Kidney epithelial cell (primary cell): ENCODE results near the gene CDH19. TPM values are rescaled to one million over a fixed set of nuclear protein-coding genes. Genes with fewer than 3 reads are reported as not detected.

Experiments
- DNase-seq: peaks from one replicate; pipeline ENCODE4 v3.0.0-alpha.2; 2010; ENCODE audit warnings: low read depth
- H3K27me3 ChIP-seq: 2 replicates; pipeline ENCODE4 v1.6.0; 2011; ENCODE audit warnings: low read length; ENCODE audit not compliant: control insufficient read depth, insufficient read depth
- H3K36me3 ChIP-seq: 2 replicates; pipeline ENCODE4 v1.5.1; 2011; ENCODE audit warnings: low read length; ENCODE audit not compliant: control insufficient read depth, insufficient read depth
- H3K4me3 ChIP-seq: 2 replicates; pipeline ENCODE4 v1.5.1; 2011; ENCODE audit warnings: low read depth, mild to moderate bottlenecking, control low read depth, low read length
- total RNA-seq: library from RNA; depleted of rRNA; stranded (reverse); fragments of >200 nt; gene quantifications from 2 replicates; pipeline ENCODE4 v1.2.3, GENCODE V29; 2015
- TF ChIP-seq, protein P1 (sequence below): IDR thresholded peaks from 2 replicates; pipeline ENCODE4 v1.5.1; 2011; ENCODE audit warnings: mild to moderate bottlenecking, moderate library complexity, low read length, control low read depth, inconsistent platforms; ENCODE audit not compliant: insufficient read depth, poor library complexity, severe bottlenecking

Gene CDH19
- total RNA-seq, 1 donor from 2014 or later = not detected

DNA sequence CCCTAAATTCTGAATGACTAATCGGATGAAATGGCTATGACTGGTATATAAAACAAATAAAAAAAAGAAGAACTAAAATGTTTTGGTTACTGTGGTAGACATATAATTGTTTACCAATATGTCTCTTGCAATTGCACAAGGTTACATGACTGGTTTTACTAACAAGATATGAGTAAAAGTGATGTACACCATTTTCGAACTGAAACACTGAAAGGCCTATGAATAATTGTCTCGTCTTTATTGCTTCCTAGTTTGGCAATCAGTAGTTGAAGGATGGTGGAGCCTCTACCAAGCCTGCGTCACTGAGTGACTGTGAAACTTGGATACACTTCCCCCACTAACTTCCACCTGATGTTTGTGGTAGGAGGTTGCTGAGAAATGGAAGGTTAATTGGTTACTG, 16.5 kb downstream of the CDH19 start:
- Histone ChIP-seq H3K36me3 (no peaks in the 10 kb centered on the region), H3K27me3 (no peaks in the 10 kb centered on the region), H3K4me3 (no peak overlapping the region)
- no peak for DNase-seq
- TF ChIP-seq, protein P1, sequence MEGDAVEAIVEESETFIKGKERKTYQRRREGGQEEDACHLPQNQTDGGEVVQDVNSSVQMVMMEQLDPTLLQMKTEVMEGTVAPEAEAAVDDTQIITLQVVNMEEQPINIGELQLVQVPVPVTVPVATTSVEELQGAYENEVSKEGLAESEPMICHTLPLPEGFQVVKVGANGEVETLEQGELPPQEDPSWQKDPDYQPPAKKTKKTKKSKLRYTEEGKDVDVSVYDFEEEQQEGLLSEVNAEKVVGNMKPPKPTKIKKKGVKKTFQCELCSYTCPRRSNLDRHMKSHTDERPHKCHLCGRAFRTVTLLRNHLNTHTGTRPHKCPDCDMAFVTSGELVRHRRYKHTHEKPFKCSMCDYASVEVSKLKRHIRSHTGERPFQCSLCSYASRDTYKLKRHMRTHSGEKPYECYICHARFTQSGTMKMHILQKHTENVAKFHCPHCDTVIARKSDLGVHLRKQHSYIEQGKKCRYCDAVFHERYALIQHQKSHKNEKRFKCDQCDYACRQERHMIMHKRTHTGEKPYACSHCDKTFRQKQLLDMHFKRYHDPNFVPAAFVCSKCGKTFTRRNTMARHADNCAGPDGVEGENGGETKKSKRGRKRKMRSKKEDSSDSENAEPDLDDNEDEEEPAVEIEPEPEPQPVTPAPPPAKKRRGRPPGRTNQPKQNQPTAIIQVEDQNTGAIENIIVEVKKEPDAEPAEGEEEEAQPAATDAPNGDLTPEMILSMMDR = no peak

DNA sequence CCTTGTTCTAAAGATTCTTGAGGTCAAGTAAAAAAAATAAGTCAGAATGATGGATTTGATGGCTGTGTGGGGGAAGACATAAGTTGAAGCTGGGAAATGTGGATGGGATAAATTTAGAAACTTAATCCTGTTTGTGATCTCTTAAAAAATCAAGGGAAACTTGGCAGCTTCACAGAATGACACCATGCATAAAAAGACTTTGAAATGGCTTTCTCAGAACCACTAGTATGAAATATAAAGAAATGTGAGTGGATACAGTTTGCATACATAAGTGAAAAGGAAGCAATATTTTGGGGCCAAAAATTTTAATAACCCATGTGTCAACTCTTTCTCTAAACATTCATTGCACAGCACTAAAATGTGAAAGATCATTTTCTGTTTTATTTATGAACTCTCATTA, 21.7 kb downstream of the CDH19 start:
- DNase-seq = no peak
- Histone ChIP-seq H3K36me3 (no peaks in the 10 kb centered on the region), H3K27me3 (no peaks in the 10 kb centered on the region), H3K4me3 (no peak overlapping the region)
- TF ChIP-seq, protein P1 = no peak

GRCh38 chr18:66575263-66575662, 28.6 kb downstream of the CDH19 start:
- DNase-seq = no peak
- TF ChIP-seq, protein P1 = no peak
- Histone ChIP-seq H3K36me3 (no peaks in the 10 kb centered on the region), H3K4me3 (no peak overlapping the region), H3K27me3 (no peaks in the 10 kb centered on the region)

DNA sequence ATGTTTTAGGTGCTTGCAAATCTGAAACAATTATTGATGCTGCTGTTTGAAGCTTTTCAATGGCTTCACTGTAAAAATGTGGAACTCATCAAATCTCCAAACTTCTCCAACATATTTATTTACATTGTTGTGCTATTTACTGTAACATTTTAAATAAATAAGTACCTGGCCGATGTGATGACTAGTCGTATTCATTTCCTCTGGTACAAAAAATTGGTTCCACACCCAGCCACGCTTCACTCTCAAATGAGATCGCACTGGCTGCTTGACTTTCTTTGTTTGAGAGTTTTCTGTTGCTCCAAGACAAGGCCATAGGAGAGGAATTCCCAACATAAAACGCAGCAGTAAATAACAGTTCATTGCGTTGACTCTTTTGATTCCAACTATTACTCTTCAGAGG, 32.0 kb downstream of the CDH19 start:
- DNase-seq = no peak
- TF ChIP-seq, protein P1 = no peak

GRCh38 chr18:66566616-66567015, 37.3 kb downstream of the CDH19 start:
- no peak for DNase-seq
- H3K36me3 ChIP-seq = no peaks in the 10 kb centered on the region
- no peaks in the 10 kb centered on the region for H3K27me3 ChIP-seq
- no peak overlapping the region for H3K4me3 ChIP-seq
- TF ChIP-seq, protein P1 = no peak

More for the DNA sequence above, 32.0 kb downstream of the CDH19 start:
- no peaks in the 10 kb centered on the region for H3K36me3 ChIP-seq
- H3K27me3 ChIP-seq = no peaks in the 10 kb centered on the region
- H3K4me3 ChIP-seq = no peak overlapping the region

DNA sequence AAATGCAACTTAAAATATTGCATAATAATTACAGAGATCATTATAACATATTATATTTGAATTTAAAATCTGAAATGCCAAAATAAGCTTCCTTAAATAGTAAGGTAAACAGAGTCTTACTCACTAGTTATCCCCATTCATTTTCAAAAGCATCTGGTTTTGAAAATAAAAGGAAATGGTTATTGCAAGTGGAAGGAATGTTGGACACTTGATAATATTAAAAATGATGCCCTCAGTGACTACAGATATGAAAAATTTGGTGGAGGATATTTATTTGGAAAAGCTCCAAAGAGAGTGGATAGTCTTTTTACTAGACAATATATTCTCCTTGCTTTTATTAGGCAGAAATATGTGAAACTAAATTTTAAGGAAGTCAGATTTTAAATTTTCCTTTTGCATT, 39.7 kb downstream of the CDH19 start:
- DNase-seq = no peak
- H3K36me3 ChIP-seq = no peaks in the 10 kb centered on the region
- H3K27me3 ChIP-seq = no peaks in the 10 kb centered on the region
- TF ChIP-seq, protein P1 = no peak
- no peak overlapping the region for H3K4me3 ChIP-seq
